Fibroblast of skin of abdomen (primary cell): ENCODE measurements around the gene CCDC85C. TPM values are rescaled to one million over a fixed set of nuclear protein-coding genes. Genes with fewer than 3 reads are reported as not detected.
"Not testable (repeated sequence)": the region's sequence is repeated elsewhere in the genome, so short reads cannot be mapped to it uniquely, and the experiment has no call there.

ENCODE experiments used
- DNase-seq: peaks from one replicate; pipeline ENCODE4 v3.0.0-alpha.2; 2013
- polyA plus RNA-seq, 2 experiments: library from polyadenylated mRNA; unstranded; fragments of 120-200 nt; gene quantifications; one replicate each; pipeline ENCODE4 v1.2.1, GENCODE V29; 2013; ENCODE audit not compliant: insufficient read length in 2 of 2

Gene CCDC85C
- 22.7 TPM for polyA plus RNA-seq (2013, experiment 1 of 2; ENCODE audit: insufficient read length)
- 25.5 TPM for polyA plus RNA-seq (2013, experiment 2 of 2; ENCODE audit: insufficient read length)

DNA sequence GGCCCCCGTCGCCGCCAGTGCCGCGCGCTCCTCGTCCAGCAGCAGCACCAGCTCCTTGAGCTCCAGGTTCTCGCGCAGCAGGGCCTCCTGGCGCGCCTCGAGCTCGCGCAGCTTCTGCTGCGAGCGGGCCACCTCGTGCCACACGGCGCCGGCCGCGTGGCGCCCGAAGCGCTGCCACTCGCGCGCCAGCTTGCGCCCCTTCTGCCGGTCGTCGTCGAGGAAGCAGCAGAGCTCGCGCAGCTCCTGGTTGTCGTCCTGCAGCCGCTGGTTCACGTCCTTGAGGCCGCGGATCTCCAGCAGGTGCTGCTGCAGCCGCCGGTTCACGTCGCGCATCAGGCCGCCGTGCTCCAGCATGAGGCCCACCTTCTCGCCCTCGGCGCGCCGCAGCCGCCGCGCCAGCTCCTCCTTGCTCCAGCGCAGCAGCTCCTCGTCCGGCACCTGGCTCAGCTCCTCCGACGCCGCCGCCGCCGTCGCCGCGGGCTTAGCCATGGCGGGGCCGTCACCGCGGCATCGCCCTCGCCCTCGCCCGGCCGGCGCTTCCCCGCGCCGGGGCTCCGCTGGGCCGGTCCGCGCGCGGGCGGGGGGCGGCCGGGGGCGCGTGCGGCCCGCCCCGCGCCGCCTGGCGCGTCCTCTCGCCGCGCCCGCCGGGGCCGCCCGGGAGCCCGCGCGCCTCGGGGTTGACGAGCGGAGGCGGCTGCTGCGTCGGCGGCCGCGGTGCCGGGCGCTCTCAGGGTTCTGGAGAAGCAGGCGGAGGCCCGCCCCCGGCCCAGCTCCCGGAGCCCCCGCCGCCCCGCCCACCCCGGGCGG is at the start of gene CCDC85C:
CCDC85C (minus strand) TSS at position 737 of the 807 bp plus-strand sequence; CDS start at position 489, 248 bp downstream.
- DNase-seq, result peak; percentile 37

DNA sequence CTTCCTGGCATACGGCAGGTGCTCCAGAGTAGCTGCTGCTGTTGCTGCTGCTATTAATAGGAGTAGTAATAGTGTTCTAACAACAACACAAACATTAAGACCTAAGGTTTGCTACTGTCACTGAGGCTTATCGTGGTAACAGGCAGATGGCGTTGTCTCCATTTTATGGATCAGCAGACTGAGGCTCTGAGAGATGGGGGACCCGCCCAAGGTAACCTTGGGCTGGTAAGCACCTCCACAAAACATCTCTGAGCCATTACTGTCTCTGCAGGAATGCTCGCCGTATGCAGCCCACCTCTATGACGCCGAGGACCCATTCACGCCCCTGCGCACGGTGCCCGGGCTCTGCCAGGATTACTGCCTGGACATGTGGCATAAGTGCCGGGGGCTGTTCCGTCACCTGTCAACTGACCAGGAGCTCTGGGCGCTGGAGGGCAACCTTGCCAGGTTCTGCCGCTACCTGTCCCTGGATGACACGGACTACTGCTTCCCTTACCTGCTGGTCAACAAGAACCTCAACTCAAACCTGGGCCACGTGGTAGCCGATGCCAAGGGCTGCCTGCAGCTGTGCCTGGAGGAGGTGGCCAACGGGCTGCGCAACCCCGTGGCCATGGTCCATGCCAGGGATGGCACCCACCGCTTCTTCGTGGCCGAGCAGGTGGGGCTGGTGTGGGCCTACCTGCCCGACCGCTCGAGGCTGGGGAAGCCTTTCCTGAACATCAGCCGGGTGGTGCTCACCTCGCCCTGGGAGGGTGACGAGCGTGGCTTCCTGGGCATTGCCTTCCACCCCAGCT is 48.1 kb upstream of the CCDC85C start:
- no peak for DNase-seq

DNA sequence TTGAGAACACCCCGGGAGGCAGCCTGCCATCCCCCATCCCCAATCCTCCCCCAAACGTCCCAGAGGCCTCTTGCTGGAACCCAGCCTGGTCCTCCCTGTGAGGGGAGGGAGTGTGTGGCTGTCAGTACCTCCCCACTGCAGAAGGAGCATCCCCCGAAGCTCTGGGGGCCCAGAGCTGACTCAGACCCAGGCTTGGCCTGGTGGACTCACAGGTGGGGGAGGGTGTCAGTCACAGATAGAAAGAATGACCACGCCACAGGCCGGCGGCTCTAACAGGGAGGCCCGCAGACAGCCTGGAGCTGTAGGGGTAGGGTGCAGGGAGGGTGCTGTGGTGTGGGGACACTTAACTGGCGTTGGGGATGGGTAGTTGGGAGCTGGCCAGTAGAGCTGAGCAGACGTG is 46.2 kb upstream of the CCDC85C start:
- peak; percentile 20 for DNase-seq

DNA sequence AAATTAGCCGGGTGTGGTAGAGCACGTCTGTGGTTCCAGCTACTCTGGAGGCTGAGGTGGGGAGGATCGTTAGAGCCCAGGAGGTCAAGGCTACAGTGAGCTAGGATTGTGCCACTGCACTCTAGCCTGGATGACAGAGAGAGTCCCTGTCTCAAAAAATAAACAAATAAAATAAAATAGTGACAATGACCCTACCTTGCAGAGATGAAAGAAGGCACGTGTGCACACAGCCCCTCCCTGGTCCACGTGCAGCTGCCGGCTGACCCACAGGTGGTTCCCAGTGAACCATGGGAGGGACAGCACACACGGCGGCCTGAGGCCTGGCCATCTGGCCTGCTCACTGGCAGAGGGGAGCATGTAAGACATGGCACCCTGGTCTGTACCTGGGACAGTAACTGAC is 45.6 kb upstream of the CCDC85C start:
- DNase-seq, result no peak

DNA sequence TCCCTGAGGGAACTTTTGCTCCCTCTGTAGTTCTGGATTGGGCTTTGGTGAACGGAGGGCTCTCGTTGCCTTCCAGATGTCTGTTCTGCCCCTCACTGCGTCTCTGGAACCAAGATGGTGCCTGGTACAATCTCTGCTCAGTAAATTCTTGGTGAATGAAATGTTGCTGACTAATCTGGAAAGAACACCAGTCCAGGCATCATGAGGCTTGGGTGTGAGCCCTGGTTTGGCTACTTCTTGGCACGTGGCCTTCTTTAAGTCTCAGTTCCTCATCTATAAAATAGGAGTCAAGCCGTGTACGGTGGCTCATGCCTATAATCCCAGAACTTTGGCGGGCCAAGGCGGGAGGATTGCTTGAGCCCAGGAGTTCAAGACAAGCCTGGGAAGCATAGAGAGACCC is 45.2 kb upstream of the CCDC85C start:
- peak; percentile 66 for DNase-seq

DNA sequence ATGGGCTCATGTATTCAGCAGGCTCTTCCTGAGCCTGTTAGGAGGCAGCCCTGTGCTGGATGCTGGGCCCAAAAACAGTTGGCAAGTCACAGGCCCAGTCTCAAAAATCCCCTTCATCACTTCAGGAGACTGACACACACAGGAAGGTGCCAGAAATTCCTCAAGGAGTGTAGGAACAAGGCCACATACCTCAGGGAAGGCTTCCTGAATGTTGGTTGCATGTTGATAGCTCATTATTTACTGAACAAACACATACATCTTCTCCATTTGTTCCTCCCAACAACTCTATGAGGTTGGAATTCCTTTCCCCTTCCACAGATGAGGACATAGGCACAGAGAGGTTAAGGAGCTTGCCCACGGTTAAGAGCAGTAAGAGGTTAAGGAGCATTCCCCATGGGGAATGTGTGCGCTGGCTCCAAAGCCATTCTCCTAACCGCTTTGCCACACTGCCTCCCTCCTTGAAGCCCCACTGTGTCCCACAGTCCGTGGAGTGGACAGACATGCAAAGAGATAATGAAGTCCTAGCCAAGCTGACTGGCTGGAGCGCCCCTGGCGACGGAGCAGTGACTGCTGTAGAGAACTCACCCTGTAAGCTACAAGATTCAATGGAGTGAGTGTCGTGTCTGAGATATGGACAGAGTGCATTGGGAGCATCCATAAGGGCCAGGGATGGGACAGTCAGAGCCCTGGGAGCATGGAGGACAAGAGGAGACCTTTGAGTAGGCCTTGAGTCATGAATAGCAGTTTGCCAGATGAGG is 44.2 kb upstream of the CCDC85C start:
- DNase-seq, result no peak

DNA sequence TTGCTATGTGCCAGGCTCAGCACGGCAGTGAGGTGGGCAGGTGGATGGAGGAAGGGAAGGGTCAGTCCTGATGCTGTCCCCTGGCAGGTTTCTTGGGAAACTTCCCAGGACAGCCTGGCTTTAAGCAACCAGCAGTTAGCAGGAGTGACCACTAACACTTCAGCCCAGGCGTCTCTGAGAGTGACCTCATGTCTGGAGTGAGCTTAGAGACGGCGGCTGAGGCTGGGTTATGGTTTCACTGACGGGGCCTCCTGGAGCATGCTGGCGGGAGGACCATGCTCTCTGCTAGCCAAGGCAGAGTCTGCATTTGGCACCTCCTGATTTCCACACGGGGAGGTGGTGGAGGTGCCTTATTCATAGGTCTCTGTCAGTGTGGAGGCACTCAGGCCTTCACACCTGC is 43.4 kb upstream of the CCDC85C start:
- peak; percentile 21 for DNase-seq

DNA sequence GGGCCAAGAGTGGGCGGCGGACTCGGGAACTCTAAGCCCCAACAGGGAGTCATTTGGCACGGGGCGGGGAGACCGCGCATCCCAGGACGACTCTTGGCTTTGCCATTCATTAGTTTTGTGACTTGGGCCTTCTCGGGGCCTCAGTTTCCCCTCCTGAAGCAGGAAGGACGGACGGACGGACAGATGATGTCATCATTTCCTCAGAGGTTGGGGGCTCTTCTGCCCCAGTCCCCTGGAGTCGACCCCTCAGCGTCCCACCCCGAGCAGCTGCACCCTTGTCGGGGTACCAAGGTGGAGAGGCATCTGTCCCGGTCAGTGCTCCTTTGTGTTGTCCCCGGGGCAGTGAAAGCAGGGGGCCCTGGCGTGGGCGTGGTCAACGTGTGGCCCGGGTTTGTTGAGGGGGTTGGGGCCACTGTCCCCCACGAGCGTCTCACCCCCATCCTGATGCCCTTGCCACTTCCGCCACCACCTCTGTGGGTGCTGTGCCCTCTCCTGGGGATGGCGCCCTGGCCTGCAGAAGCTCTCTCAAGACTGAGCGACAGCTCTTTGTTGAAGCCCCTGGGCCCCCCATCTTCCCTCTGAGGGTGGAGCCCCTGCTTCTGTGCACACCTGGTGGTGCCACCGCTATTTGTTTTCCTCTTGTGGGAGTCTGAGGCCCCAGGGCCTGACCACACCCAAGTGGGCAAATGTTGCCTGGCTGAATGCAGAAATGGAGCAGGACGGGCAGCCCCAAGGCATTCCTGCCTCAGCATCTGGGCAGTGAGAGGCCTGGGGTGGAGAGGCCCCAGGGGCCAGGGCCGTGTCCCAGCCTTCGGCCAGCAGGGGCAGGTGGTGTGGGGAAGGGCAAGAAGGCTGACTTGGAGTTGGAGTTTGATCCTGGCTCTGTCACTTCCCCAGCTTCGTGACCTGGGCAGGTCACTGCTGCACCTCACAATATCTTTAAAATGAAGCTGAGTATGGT is 41.8 kb upstream of the CCDC85C start:
- DNase-seq, result no peak

GRCh38 chr14:99644723-99645544 is 40.9 kb upstream of the CCDC85C start, which contains the start of gene HHIPL1:
Gene HHIPL1 (plus strand): TSS chr14:99645129. CDS start chr14:99645208, 79 bp downstream.
- peak; percentile 32 for DNase-seq

DNA sequence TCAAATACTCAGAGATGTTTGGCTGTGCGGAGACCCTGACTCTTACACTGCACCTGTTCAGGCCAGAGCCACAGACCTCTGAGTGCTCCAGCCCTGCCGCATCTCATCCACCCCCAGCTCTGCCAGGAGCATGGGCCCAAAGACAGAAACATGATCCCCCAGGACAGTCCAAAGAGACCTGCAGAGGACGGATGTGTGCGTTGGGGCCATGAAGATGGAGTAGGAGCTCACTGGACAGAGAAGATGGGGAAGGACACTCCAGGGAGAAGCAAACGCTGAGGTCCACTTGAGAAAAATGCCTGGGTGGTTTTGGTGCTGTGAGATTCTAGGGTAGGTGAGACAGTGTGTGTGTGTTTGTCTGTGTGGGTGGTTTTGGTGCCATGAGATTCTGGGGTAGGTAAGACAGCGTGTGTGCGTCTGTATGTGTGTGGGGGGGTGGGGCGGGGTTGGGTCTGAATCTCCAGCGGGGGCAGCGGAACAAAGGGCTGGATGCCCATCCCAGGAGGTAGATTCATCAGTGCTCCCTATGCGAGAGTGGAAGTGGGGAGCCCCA is 40.1 kb upstream of the CCDC85C start:
- DNase-seq, result no peak

- no peak for DNase-seq
These were observed 39.3 kb upstream of the CCDC85C start for GRCh38 chr14:99643343-99643742.

DNA sequence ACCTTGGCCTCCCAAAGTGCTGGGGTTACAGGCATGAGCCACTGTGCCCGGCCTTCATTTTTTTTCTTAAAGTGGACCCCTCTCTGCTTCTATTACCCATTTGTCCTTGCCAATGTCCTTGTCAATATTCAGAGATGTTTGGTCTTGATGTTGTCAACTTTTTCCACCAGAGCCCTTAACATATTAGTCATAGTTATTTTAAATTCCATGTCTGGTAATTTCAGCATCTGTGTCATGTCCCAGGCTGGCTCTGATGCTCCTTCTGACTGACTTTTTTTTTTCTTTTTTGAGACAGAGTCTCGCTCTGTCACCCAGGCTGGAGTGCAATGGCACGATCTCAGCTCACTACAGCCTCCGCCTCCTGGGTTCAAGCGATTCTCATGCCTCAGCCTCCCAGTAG is 38.8 kb upstream of the CCDC85C start:
- not testable (repeated sequence) for DNase-seq

- no peak for DNase-seq
These were observed 33.6 kb upstream of the CCDC85C start for GRCh38 chr14:99637624-99638023.

GRCh38 chr14:99636487-99636886 is 32.5 kb upstream of the CCDC85C start:
- no peak for DNase-seq

GRCh38 chr14:99635116-99635515 is 31.1 kb upstream of the CCDC85C start:
- no peak for DNase-seq

GRCh38 chr14:99634443-99634842 is 30.4 kb upstream of the CCDC85C start:
- DNase-seq, result no peak

DNA sequence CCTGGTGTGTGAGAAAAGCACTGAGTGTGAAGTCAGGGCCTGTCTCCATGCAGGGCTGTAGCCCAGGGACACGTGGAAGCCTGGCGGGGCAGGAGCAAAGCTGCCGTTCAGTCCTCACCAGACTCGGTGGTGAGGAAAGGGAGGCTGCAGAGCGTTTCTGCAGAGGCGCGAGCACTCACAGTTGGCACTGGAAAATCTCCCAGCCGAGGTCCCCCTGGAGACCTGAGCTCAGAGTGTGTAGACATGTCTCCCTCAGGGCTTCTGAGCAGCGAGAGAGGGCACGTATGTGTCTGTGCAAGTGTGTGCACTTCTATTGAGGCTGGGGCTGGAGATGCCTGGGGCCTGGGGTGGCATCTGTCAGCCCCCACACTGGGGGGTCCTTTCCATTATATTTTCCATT is 29.9 kb upstream of the CCDC85C start:
- no peak for DNase-seq

DNA sequence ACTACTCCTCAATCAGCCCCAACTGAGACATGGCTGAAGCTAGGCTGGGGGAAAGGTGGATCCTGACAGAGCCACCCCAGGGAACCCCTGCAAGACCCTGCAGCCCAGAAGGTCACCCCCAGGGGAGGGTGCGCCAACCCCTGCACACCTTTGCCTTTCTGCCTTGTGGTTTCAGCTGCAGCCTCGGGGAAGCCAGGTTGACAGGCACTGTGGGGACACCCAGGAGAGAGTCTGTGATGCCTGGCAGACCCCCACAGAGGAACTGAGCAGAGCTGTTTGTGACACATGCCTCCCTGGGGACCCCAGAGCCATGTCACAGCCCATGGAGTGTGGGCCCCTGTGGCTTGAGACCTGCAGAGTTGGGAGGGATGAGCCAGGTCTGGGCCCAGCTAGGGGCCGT is 29.1 kb upstream of the CCDC85C start:
- DNase-seq, result no peak

- DNase-seq, result no peak
These were observed 28.5 kb upstream of the CCDC85C start for GRCh38 chr14:99632410-99633035.

GRCh38 chr14:99630202-99630601 is 26.2 kb upstream of the CCDC85C start:
- no peak for DNase-seq
